Measurements from ENCODE around the gene SRP19. TPM values are rescaled to one million over a fixed set of nuclear protein-coding genes. Genes with fewer than 3 reads are reported as not detected.

The SRP19 gene
- total RNA-seq, 1 donor from 2014 or later = 49.2 TPM

GRCh38 chr5:112915831-112916230 is 54.7 kb downstream of the SRP19 start:
- no peak for DNase-seq (ENCODE audit: low spot score)
- no peaks in the 10 kb centered on the region for H3K9me3 Mint-ChIP-seq (ENCODE audit: low read depth)
- H3K27me3 Mint-ChIP-seq (ENCODE audit: low read depth) = no peaks in the 10 kb centered on the region
- H3K27ac Mint-ChIP-seq (ENCODE audit: unreplicated experiment) = peak overlapping the region; percentile 34
- TF ChIP-seq, protein P1, sequence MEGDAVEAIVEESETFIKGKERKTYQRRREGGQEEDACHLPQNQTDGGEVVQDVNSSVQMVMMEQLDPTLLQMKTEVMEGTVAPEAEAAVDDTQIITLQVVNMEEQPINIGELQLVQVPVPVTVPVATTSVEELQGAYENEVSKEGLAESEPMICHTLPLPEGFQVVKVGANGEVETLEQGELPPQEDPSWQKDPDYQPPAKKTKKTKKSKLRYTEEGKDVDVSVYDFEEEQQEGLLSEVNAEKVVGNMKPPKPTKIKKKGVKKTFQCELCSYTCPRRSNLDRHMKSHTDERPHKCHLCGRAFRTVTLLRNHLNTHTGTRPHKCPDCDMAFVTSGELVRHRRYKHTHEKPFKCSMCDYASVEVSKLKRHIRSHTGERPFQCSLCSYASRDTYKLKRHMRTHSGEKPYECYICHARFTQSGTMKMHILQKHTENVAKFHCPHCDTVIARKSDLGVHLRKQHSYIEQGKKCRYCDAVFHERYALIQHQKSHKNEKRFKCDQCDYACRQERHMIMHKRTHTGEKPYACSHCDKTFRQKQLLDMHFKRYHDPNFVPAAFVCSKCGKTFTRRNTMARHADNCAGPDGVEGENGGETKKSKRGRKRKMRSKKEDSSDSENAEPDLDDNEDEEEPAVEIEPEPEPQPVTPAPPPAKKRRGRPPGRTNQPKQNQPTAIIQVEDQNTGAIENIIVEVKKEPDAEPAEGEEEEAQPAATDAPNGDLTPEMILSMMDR (IDR thresholded peaks at IDR 0.05) = no peak
- peaks cover 67% of the 10 kb centered on the region for H3K4me1 Mint-ChIP-seq (ENCODE audit: low read depth)
- peaks cover 15% of the 10 kb centered on the region for H3K36me3 Mint-ChIP-seq (ENCODE audit: low read depth)
- H3K4me3 Mint-ChIP-seq (ENCODE audit: unreplicated experiment) = no peak overlapping the region

GRCh38 chr5:112917453-112917995 is 56.4 kb downstream of the SRP19 start:
- H3K9me3 Mint-ChIP-seq (ENCODE audit: low read depth) = no peaks in the 10 kb centered on the region
- H3K36me3 Mint-ChIP-seq (ENCODE audit: low read depth) = peaks cover 15% of the 10 kb centered on the region
- peaks cover 72% of the 10 kb centered on the region for H3K4me1 Mint-ChIP-seq (ENCODE audit: low read depth)
- DNase-seq (ENCODE audit: low spot score) = no peak
- TF ChIP-seq, protein P1 (IDR thresholded peaks at IDR 0.05) = peak; percentile 47
- H3K4me3 Mint-ChIP-seq (ENCODE audit: unreplicated experiment) = no peak overlapping the region
- H3K27me3 Mint-ChIP-seq (ENCODE audit: low read depth) = no peaks in the 10 kb centered on the region
- H3K27ac Mint-ChIP-seq (ENCODE audit: unreplicated experiment) = peak overlapping the region; percentile 54

DNA sequence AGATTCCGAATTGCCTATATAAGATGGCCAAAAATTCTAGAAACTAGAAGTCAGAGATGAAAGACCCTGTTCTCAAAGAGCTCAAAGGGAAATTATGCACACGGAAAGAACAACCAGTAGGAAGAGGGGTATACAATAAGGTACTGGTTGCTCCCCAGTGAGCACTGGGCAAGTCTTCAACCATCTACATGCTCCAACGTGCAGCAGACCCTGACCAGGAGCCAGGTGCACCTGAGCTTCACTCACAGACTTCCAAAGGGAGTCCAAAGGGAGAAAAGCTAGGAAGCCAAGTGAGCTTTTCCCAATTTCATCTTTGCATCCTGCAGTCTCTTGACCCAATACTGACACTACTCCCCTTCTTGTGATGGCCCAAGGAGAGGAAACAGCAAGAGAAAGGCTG is 57.0 kb downstream of the SRP19 start:
- H3K27ac Mint-ChIP-seq (ENCODE audit: unreplicated experiment) = no peak overlapping the region
- no peak overlapping the region for H3K4me3 Mint-ChIP-seq (ENCODE audit: unreplicated experiment)
- H3K36me3 Mint-ChIP-seq (ENCODE audit: low read depth) = peaks cover 12% of the 10 kb centered on the region
- peaks cover 73% of the 10 kb centered on the region for H3K4me1 Mint-ChIP-seq (ENCODE audit: low read depth)
- TF ChIP-seq, protein P1 (IDR thresholded peaks at IDR 0.05) = no peak
- no peaks in the 10 kb centered on the region for H3K27me3 Mint-ChIP-seq (ENCODE audit: low read depth)
- no peak for DNase-seq (ENCODE audit: low spot score)
- no peaks in the 10 kb centered on the region for H3K9me3 Mint-ChIP-seq (ENCODE audit: low read depth)

GRCh38 chr5:112918679-112919078 is 57.6 kb downstream of the SRP19 start:
- no peak overlapping the region for H3K27ac Mint-ChIP-seq (ENCODE audit: unreplicated experiment)
- no peak for DNase-seq (ENCODE audit: low spot score)
- H3K4me3 Mint-ChIP-seq (ENCODE audit: unreplicated experiment) = no peak overlapping the region
- TF ChIP-seq, protein P1 (IDR thresholded peaks at IDR 0.05) = no peak
- peaks cover 10% of the 10 kb centered on the region for H3K36me3 Mint-ChIP-seq (ENCODE audit: low read depth)
- H3K27me3 Mint-ChIP-seq (ENCODE audit: low read depth) = no peaks in the 10 kb centered on the region
- peaks cover 70% of the 10 kb centered on the region for H3K4me1 Mint-ChIP-seq (ENCODE audit: low read depth)
- H3K9me3 Mint-ChIP-seq (ENCODE audit: low read depth) = no peaks in the 10 kb centered on the region

Other genes starting within 250 kb of the SRP19 start
- gene APC, start 123.4 kb upstream of the SRP19 start, total RNA-seq = 43.9 to 48.7 TPM (median 46.8 TPM) in 3 replicates
- 75.6 to 89.6 TPM (median 87.6 TPM) in 3 replicates for gene REEP5, start 60.9 kb downstream of the SRP19 start, total RNA-seq
- 37.3 to 47.1 TPM (median 40.1 TPM) in 3 replicates for gene DCP2, start 115.5 kb downstream of the SRP19 start, total RNA-seq

Data from chondrocyte (in vitro differentiated cells).